Measurements from ENCODE around the gene TFDP3.

TFDP3 gene

GRCh38 chrX:133179500-133179899, 38.7 kb downstream of the TFDP3 start:
- Histone ChIP-seq H3K27ac (ENCODE audit: low read depth, low read length) (no peak overlapping the region), H3K27me3 (ENCODE audit: control insufficient read depth, insufficient read depth, low read length) (no peaks in the 10 kb centered on the region), H3K36me3 (ENCODE audit: control insufficient read depth, insufficient read depth, low read length) (no peaks in the 10 kb centered on the region), H3K9ac (ENCODE audit: low read length) (no peak overlapping the region), H3K4me1 (ENCODE audit: control insufficient read depth, insufficient read depth, low read length) (no peaks in the 10 kb centered on the region), H3K4me3 (ENCODE audit: low read length) (no peak overlapping the region)

GRCh38 chrX:133177202-133177601, 41.0 kb downstream of the TFDP3 start:
- H3K4me1 ChIP-seq (ENCODE audit: control insufficient read depth, insufficient read depth, low read length) = no peaks in the 10 kb centered on the region
- no peaks in the 10 kb centered on the region for H3K27me3 ChIP-seq (ENCODE audit: control insufficient read depth, insufficient read depth, low read length)
- H3K9ac ChIP-seq (ENCODE audit: low read length) = no peak overlapping the region
- no peaks in the 10 kb centered on the region for H3K36me3 ChIP-seq (ENCODE audit: control insufficient read depth, insufficient read depth, low read length)
- H3K27ac ChIP-seq (ENCODE audit: low read depth, low read length) = no peak overlapping the region
- H3K4me3 ChIP-seq (ENCODE audit: low read length) = no peak overlapping the region

GRCh38 chrX:133175605-133176004, 42.5 kb downstream of the TFDP3 start:
- Histone ChIP-seq H3K27me3 (ENCODE audit: control insufficient read depth, insufficient read depth, low read length) (no peaks in the 10 kb centered on the region), H3K36me3 (ENCODE audit: control insufficient read depth, insufficient read depth, low read length) (no peaks in the 10 kb centered on the region), H3K4me3 (ENCODE audit: low read length) (no peak overlapping the region), H3K4me1 (ENCODE audit: control insufficient read depth, insufficient read depth, low read length) (no peaks in the 10 kb centered on the region), H3K9ac (ENCODE audit: low read length) (no peak overlapping the region), H3K27ac (ENCODE audit: low read depth, low read length) (no peak overlapping the region)

GRCh38 chrX:133175162-133175561, 43.0 kb downstream of the TFDP3 start:
- Histone ChIP-seq H3K9ac (ENCODE audit: low read length) (no peak overlapping the region), H3K36me3 (ENCODE audit: control insufficient read depth, insufficient read depth, low read length) (no peaks in the 10 kb centered on the region), H3K4me3 (ENCODE audit: low read length) (no peak overlapping the region), H3K4me1 (ENCODE audit: control insufficient read depth, insufficient read depth, low read length) (no peaks in the 10 kb centered on the region), H3K27me3 (ENCODE audit: control insufficient read depth, insufficient read depth, low read length) (no peaks in the 10 kb centered on the region), H3K27ac (ENCODE audit: low read depth, low read length) (no peak overlapping the region)

- H3K27ac ChIP-seq (ENCODE audit: low read depth, low read length) = no peak overlapping the region
- no peaks in the 10 kb centered on the region for H3K36me3 ChIP-seq (ENCODE audit: control insufficient read depth, insufficient read depth, low read length)
- no peaks in the 10 kb centered on the region for H3K27me3 ChIP-seq (ENCODE audit: control insufficient read depth, insufficient read depth, low read length)
- H3K9ac ChIP-seq (ENCODE audit: low read length) = no peak overlapping the region
- no peak overlapping the region for H3K4me3 ChIP-seq (ENCODE audit: low read length)
- no peaks in the 10 kb centered on the region for H3K4me1 ChIP-seq (ENCODE audit: control insufficient read depth, insufficient read depth, low read length)
Observed at GRCh38 chrX:133171962-133172708, 46.0 kb downstream of the TFDP3 start.
